HG03097 (cell line): Measurements from ENCODE around the gene PLCG1.

Experiments used
- ATAC-seq: cut with Tn5 transposase; IDR thresholded peaks from one replicate; pipeline ENCODE4 v1.9.1; 2021; ENCODE audit not compliant: unreplicated experiment, low FRiP score

The PLCG1 gene

GRCh38 chr20:41176711-41177552 lies 39.6 kb downstream of the PLCG1 start:
- no peak for ATAC-seq

GRCh38 chr20:41177636-41178035 lies 40.3 kb downstream of the PLCG1 start:
- no peak for ATAC-seq

- ATAC-seq = no peak
Observed at GRCh38 chr20:41178495-41178894, 41.2 kb downstream of the PLCG1 start.

- no peak for ATAC-seq
Observed at GRCh38 chr20:41178904-41179432, 41.6 kb downstream of the PLCG1 start.

GRCh38 chr20:41179961-41180360 lies 42.6 kb downstream of the PLCG1 start:
- ATAC-seq = no peak

- ATAC-seq = no peak
Observed at GRCh38 chr20:41180599-41181333, 43.4 kb downstream of the PLCG1 start.

- no peak for ATAC-seq
Observed at GRCh38 chr20:41181567-41181966, 44.2 kb downstream of the PLCG1 start.

- ATAC-seq = no peak
Observed at GRCh38 chr20:41182296-41183212, 45.2 kb downstream of the PLCG1 start.

GRCh38 chr20:41183391-41183790 lies 46.0 kb downstream of the PLCG1 start:
- ATAC-seq = no peak

GRCh38 chr20:41183831-41184230 lies 46.5 kb downstream of the PLCG1 start:
- no peak for ATAC-seq

GRCh38 chr20:41185013-41185757 lies 47.8 kb downstream of the PLCG1 start:
- ATAC-seq = no peak

GRCh38 chr20:41187668-41188067 lies 50.3 kb downstream of the PLCG1 start:
- ATAC-seq = no peak

- ATAC-seq = no peak
Observed at GRCh38 chr20:41191562-41192500, 54.5 kb downstream of the PLCG1 start.

GRCh38 chr20:41192575-41192974 lies 55.2 kb downstream of the PLCG1 start:
- no peak for ATAC-seq

GRCh38 chr20:41196653-41197225 lies 59.4 kb downstream of the PLCG1 start:
- ATAC-seq = no peak

- no peak for ATAC-seq
Observed at GRCh38 chr20:41198443-41198842, 61.1 kb downstream of the PLCG1 start.

- no peak for ATAC-seq
Observed at GRCh38 chr20:41200446-41201202, 63.3 kb downstream of the PLCG1 start.

GRCh38 chr20:41201760-41202159 lies 64.4 kb downstream of the PLCG1 start:
- ATAC-seq = no peak
